K562 (cell line): ENCODE results near the gene PPAN. TPM values are rescaled to one million over a fixed set of nuclear protein-coding genes. Genes with fewer than 3 reads are reported as not detected.

Source experiments
- ATAC-seq: fragments of 200-7000 bp; cut with Tn5 transposase; 3 replicates; pipeline ENCODE4 v1.9.1; 2020; ENCODE audit warnings: moderate library complexity
- BruUV-seq: library from RNA; stranded (reverse); fragments of 400-500 nt; replicated peaks from 2 replicates; lab custom pipeline; 2021; lab: Mats Ljungman, UMichigan
- CTCF ChIA-PET: fragments of 300-600 bp; formaldehyde crosslinking; extraction: SDS; loops from one replicate; lab custom pipeline; 2021; ENCODE audit warnings: low intra/inter-chr PET ratio; lab: Yijun Ruan, JAX
- POLR2A ChIA-PET: fragments of 300-600, 350-650 bp; sonication (Branson Sonifier 250); formaldehyde crosslinking; extraction: SDS; loops from one replicate; lab custom pipeline; 2021; ENCODE audit warnings: antibody characterized with exemption, inconsistent platforms; lab: Yijun Ruan, JAX
- DNase-seq, 4 experiments: peaks; one replicate each; pipeline versions ENCODE4 v3.0.0 to v3.0.0-alpha.2; 2011 to 2018; ENCODE audit warnings: low spot score in 3 of 4, mixed read lengths in 3 of 4; ENCODE audit errors: extremely low read depth in 1 of 4
- FAIRE-seq: peaks from 2 replicates; lab custom pipeline; 2011; peaks lifted over from hg19 to GRCh38; lab: Jason Lieb, UNC
- H2AFZ ChIP-seq: 2 replicates; pipeline ENCODE4 v1.6.0; 2011; ENCODE audit warnings: low read depth, low read length, control low read depth, inconsistent platforms
- H3K27ac ChIP-seq: fragments of 200-600 bp; 3 replicates; pipeline ENCODE4 v1.8.0; 2011; ENCODE audit warnings: low read depth, mild to moderate bottlenecking, control low read depth, inconsistent platforms, low read length, moderate library complexity, mixed read lengths; ENCODE audit errors: extremely low read depth
- H3K27me3 ChIP-seq, 2 experiments: fragments of 300-600 bp in 1 of 2; 2 replicates in 1 of 2; 3 replicates in 1 of 2; pipeline versions ENCODE4 v1.6.0 to v1.8.0; 2011; ENCODE audit warnings: inconsistent platforms in 2 of 2, low read length in 2 of 2, mild to moderate bottlenecking in 1 of 2, mixed read lengths in 1 of 2, moderate library complexity in 1 of 2; ENCODE audit not compliant: control insufficient read depth in 2 of 2, insufficient read depth in 2 of 2
- H3K36me3 ChIP-seq: fragments of 300-600 bp; 3 replicates; pipeline ENCODE4 v1.8.0; 2011; ENCODE audit warnings: mild to moderate bottlenecking, low read length, inconsistent platforms; ENCODE audit not compliant: control insufficient read depth, insufficient read depth
- H3K4me1 ChIP-seq, 2 experiments: fragments of 200-600 bp in 1 of 2; replicated peaks in 1 of 2; 2 replicates in 1 of 2; 3 replicates in 1 of 2; pipeline versions ENCODE4 v1.5.1 to v1.8.0; 2011; ENCODE audit warnings: inconsistent platforms in 2 of 2, low read length in 2 of 2, mild to moderate bottlenecking in 1 of 2, mixed read lengths in 1 of 2, moderate library complexity in 1 of 2; ENCODE audit not compliant: control insufficient read depth in 2 of 2, insufficient read depth in 2 of 2
- H3K4me2 ChIP-seq: 2 replicates; pipeline ENCODE4 v1.6.1; 2011; ENCODE audit warnings: low read length, control low read depth, inconsistent platforms, mixed read lengths; ENCODE audit not compliant: insufficient read depth
- H3K4me3 ChIP-seq: fragments of 200-600 bp; sonication (generic), shearing (Covaris generic); 2 replicates; pipeline ENCODE4 v1.5.1; 2016; ENCODE audit warnings: control low read depth, inconsistent platforms
- H3K79me2 ChIP-seq: fragments of 200-600 bp; 3 replicates; pipeline ENCODE4 v1.8.0; 2011; ENCODE audit warnings: low read length, inconsistent platforms; ENCODE audit not compliant: control insufficient read depth, insufficient read depth
- H3K9ac ChIP-seq, 2 experiments: 2 replicates each; pipeline versions ENCODE4 v1.6.0 to v1.6.1; 2011; ENCODE audit warnings: low read depth in 2 of 2, low read length in 2 of 2, control low read depth in 1 of 2, inconsistent platforms in 1 of 2, mild to moderate bottlenecking in 1 of 2, mixed read lengths in 1 of 2; ENCODE audit not compliant: insufficient read depth in 1 of 2
- H3K9me1 ChIP-seq: one replicate; pipeline ENCODE4 v1.6.0; 2011; ENCODE audit warnings: inconsistent platforms, mild to moderate bottlenecking, low read length, moderate library complexity; ENCODE audit not compliant: control insufficient read depth, insufficient read depth
- H3K9me3 ChIP-seq: replicated peaks from 2 replicates; pipeline ENCODE4 v1.5.1; 2011; ENCODE audit warnings: low read depth, low read length, inconsistent platforms; ENCODE audit not compliant: control insufficient read depth, insufficient read depth
- H4K20me1 ChIP-seq: replicated peaks from 2 replicates; pipeline ENCODE4 v1.6.1; 2011; ENCODE audit warnings: low read length, inconsistent platforms, mixed read lengths; ENCODE audit not compliant: control insufficient read depth, insufficient read depth
- BCOR ChIP-seq: fragments of 450-650 bp; IDR thresholded peaks from 2 replicates; pipeline ENCODE4 v1.6.1; 2016
- HNRNPK ChIP-seq: fragments of 200-400 bp; formaldehyde crosslinking; IDR thresholded peaks from one replicate; pipeline ENCODE4 v1.6.1; 2018; ENCODE audit warnings: mild to moderate bottlenecking, low read depth, low read length; ENCODE audit not compliant: poor library complexity, severe bottlenecking
- MAZ ChIP-seq, 2 experiments: fragments of 450-650 bp in 1 of 2; sonication (generic) in 1 of 2; formaldehyde crosslinking; IDR thresholded peaks in 1 of 2; conservative IDR thresholded peaks in 1 of 2; 2 replicates each; pipeline versions ENCODE4 v1.4.0 to v1.5.0; 2020; ENCODE audit warnings: mild to moderate bottlenecking in 1 of 2, missing genetic modification reagents in 1 of 2
- RCOR1 ChIP-seq, 2 experiments: IDR thresholded peaks; 2 replicates each; pipeline ENCODE4 v1.6.1; 2012; ENCODE audit warnings: low read depth in 2 of 2, low read length in 2 of 2, borderline replicate concordance in 1 of 2, improper control_type of control experiment in 1 of 2
- ZC3H11A ChIP-seq: IDR thresholded peaks from 2 replicates; pipeline ENCODE4 v1.6.1; 2012; ENCODE audit warnings: low read depth, low read length, improper control_type of control experiment
- ZNF121 ChIP-seq: sonication (generic); formaldehyde crosslinking; conservative IDR thresholded peaks from 2 replicates; pipeline ENCODE4 v1.8.0; 2022; ENCODE audit warnings: missing genetic modification reagents
- ZNF583 ChIP-seq: fragments of 250-450 bp; sonication (Bioruptor Pico); IDR thresholded peaks from 2 replicates; pipeline ENCODE4 v1.4.0; 2020
- WGBS: fragments of 100-300 bp; shearing (Covaris generic); methylation state at CpG from one replicate; pipeline ENCODE4 v1.1.6; 2016; ENCODE audit warnings: low coverage, mixed read lengths; ENCODE audit not compliant: insufficient coverage; ENCODE audit errors: missing lambda C conversion rate; 5-methylcytosine and 5-hydroxymethylcytosine counted together
- in situ Hi-C: fragments of 300-500 bp; cut with MboI; formaldehyde crosslinking; loops from 4 replicates; pipeline ENCODE4 v1.15.0; 2018; ENCODE audit warnings: inconsistent platforms, mixed read lengths
- intact Hi-C: fragments of 100-400 bp; cut with micrococcal nuclease; formaldehyde crosslinking; loops from 2 replicates; pipeline ENCODE4 v1.14.2; 2022
- polyA plus RNA-seq, 8 experiments: library from polyadenylated mRNA; depleted of rRNA in 4 of 8; stranded (reverse) in 5 of 8; unstranded in 3 of 8; fragments of >200 nt; fragmentation: Nextera tagmentation in 2 of 8; fragmentation: Illumina TruSeq in 1 of 8; extraction: Ambion mirVana in 2 of 8; extraction: Trizol in 1 of 8; gene quantifications; 2 replicates each; pipeline versions ENCODE4 v1.2.1 to v1.2.3, GENCODE V29; 2011 to 2014; ENCODE audit warnings: inconsistent platforms in 1 of 8, missing spikeins in 1 of 8
- total RNA-seq, 7 experiments: library from RNA; depleted of rRNA in 6 of 7; stranded (reverse); fragments of >200 nt in 6 of 7; fragmentation: Illumina TruSeq in 2 of 7; extraction: Trizol in 2 of 7; gene quantifications; 2 replicates each; pipeline versions ENCODE4 v1.2.1 to v1.2.3, GENCODE V29; 2011 to 2021; ENCODE audit warnings: low replicate concordance in 1 of 7

PPAN gene
- total and polyA plus RNA-seq, 9 of the 15 experiments (the other 6 are each of a cell fraction or from before 2014, with no cell fraction given) = 2.2 to 129 (median 59.1) TPM

- intact Hi-C loops (no loop called here), in situ Hi-C loops (no loop called here)
- Histone ChIP-seq H3K9ac (no peak overlapping the region), H3K9me1 (no peaks in the 10 kb centered on the region), H3K27me3 (no peaks in the 10 kb centered on the region), H3K4me1 (peaks cover 3 to 40% of the 10 kb centered on the region in 2 experiments; a peak in 3 of 5 replicates), H3K4me3 (no peak overlapping the region), H3K36me3 (peaks cover 31% of the 10 kb centered on the region; the same call in 2 of the 3 replicates), H3K27ac (no peak overlapping the region), H4K20me1 (0 out of 2 replicates have a peak, but pooled peaks cover 5% of the 10 kb centered on the region), H2AFZ (no peak overlapping the region), H3K79me2 (peaks cover 15% of the 10 kb centered on the region), H3K4me2 (no peak overlapping the region), H3K9me3 (no peaks in the 10 kb centered on the region)
- POLR2A ChIA-PET = interaction anchor here (1.9 kb wide), 1 partner anchor 24 kb away, joined by 7 read pairs; no protein-coding TSS in a partner anchor
- FAIRE-seq = no peak
- no TSS peak for BruUV-seq
- no peak for DNase-seq
- CTCF ChIA-PET = interaction anchor here (0.6 kb wide), 1 partner anchor 297 kb away, joined by 3 read pairs; no protein-coding TSS in a partner anchor
- ATAC-seq = no peak
- TF ChIP-seq BCOR (0 out of 2 replicates have a peak, but pooled peaks have one; percentile 6), ZC3H11A (no peak), ZNF583 (no peak), MAZ (CRISPR knock-in tag; conservative IDR thresholded peaks at IDR 0.05 in 1 of 2, IDR thresholded peaks at IDR 0.05 in 1 of 2) (no peak), ZNF121 (CRISPR knock-in tag) (peak; percentile 90), RCOR1 (IDR thresholded peaks at IDR 0.05; ENCODE audit: borderline replicate concordance in 1 of 2, low read depth in 2 of 2, low read length in 2 of 2) (no peak), HNRNPK (no peak)
- WGBS = 69% methylated on average over 9 of the region's 9 CpGs
Measured at GRCh38 chr19:10120538-10121189, 14.5 kb downstream of the PPAN start.
